ENCODE measurements around the gene ARHGAP29. TPM values are rescaled to one million over a fixed set of nuclear protein-coding genes. Genes with fewer than 3 reads are reported as not detected.
A peak's percentile ranks its signal among the peaks of the same experiment; 100 is the strongest.

The ARHGAP29 gene
- total and polyA plus RNA-seq, 2 of the 4 experiments (the other 2 are of a cell fraction), result 19.1 to 30.3 TPM

- no peak for TF ChIP-seq USF2 (IDR thresholded peaks at IDR 0.05; ENCODE audit: low read depth, low read length)
- no peak for TF ChIP-seq RAD21 (IDR thresholded peaks at IDR 0.05; ENCODE audit: low read length)
- TF ChIP-seq MAZ (IDR thresholded peaks at IDR 0.05; ENCODE audit: borderline replicate concordance, low read depth, low read length), result no peak
- TF ChIP-seq SMC3 (IDR thresholded peaks at IDR 0.05; ENCODE audit: low read depth, low read length), result no peak
- no peak for TF ChIP-seq RFX5 (IDR thresholded peaks at IDR 0.05; ENCODE audit: low read depth, low read length)
- TF ChIP-seq FOS (IDR thresholded peaks at IDR 0.05; ENCODE audit: low read depth, low read length), result no peak
- no peak for TF ChIP-seq NFE2L2 (IDR thresholded peaks at IDR 0.05; ENCODE audit: low read depth, low read length)
- TF ChIP-seq MXI1 (IDR thresholded peaks at IDR 0.05; ENCODE audit: borderline replicate concordance, low read depth, low read length), result no peak
- no peak for TF ChIP-seq RCOR1 (IDR thresholded peaks at IDR 0.05; ENCODE audit: insufficient replicate concordance, low read length)
- TF ChIP-seq CHD1 (IDR thresholded peaks at IDR 0.05; ENCODE audit: low read depth, low read length), result no peak
- no peak for TF ChIP-seq POLR2A (IDR thresholded peaks at IDR 0.05; ENCODE audit: low read depth, low read length)
- no peak for TF ChIP-seq CEBPB (IDR thresholded peaks at IDR 0.05; ENCODE audit: low read depth, low read length)
- TF ChIP-seq MAFK (IDR thresholded peaks at IDR 0.05; ENCODE audit: low read depth, low read length), result no peak
- no peak for TF ChIP-seq CTCF (conservative IDR thresholded peaks at IDR 0.05; ENCODE audit: low read depth, low read length)
- Histone ChIP-seq H3K9me1 (ENCODE audit: insufficient read depth, low read length) (no peaks in the 10 kb centered on the region), H3K9ac (ENCODE audit: low read depth, low read length) (no peak overlapping the region), H3K4me1 (ENCODE audit: control insufficient read depth, insufficient read depth, low read length) (peaks cover 4% of the 10 kb centered on the region; the same call in 1 of the 2 replicates), H3K4ac (ENCODE audit: low read depth, low read length) (no peak overlapping the region), H2BK5ac (ENCODE audit: low read depth, low read length, poor library complexity, severe bottlenecking) (no peak overlapping the region), H4K20me1 (ENCODE audit: insufficient read depth, low read length) (no peaks in the 10 kb centered on the region), H3K9me3 (ENCODE audit: control insufficient read depth, insufficient read depth, low read length) (no peaks in the 10 kb centered on the region), H3K27ac (ENCODE audit: insufficient read depth, low read length) (no peak overlapping the region), H3K23ac (ENCODE audit: low read depth, low read length) (no peak overlapping the region), H2AFZ (replicated peaks; ENCODE audit: low read length, poor library complexity) (no peak overlapping the region), H3K27me3 (ENCODE audit: control insufficient read depth, insufficient read depth, low read length) (no peaks in the 10 kb centered on the region; the same call in 1 of the 2 replicates), H2AK5ac (ENCODE audit: low read depth, low read length) (no peak overlapping the region), H4K91ac (ENCODE audit: insufficient read depth, low read depth, low read length) (no peak overlapping the region), H4K8ac (ENCODE audit: low read depth in 2 of 2, low read length in 2 of 2) (no peak overlapping the region), H3K18ac (ENCODE audit: low read depth, low read length) (no peak overlapping the region), H2BK20ac (ENCODE audit: low read depth, low read length) (no peak overlapping the region), H3K4me2 (ENCODE audit: low read depth, low read length) (no peak overlapping the region), H4K5ac (ENCODE audit: low read depth, low read length) (no peak overlapping the region), H3K36me3 (ENCODE audit: control insufficient read depth, insufficient read depth, low read length) (no peaks in the 10 kb centered on the region), H3K14ac (replicated peaks; ENCODE audit: low read depth, low read length) (no peak overlapping the region), H2BK15ac (ENCODE audit: low read depth, low read length) (no peak overlapping the region), H3K4me3 (ENCODE audit: insufficient read depth, low read depth, low read length) (no peak overlapping the region), H2BK120ac (ENCODE audit: low read depth, low read length) (no peak overlapping the region), H3K79me1 (ENCODE audit: low read depth in 1 of 2, low read length in 2 of 2) (no peaks in the 10 kb centered on the region), H3K56ac (ENCODE audit: extremely low read depth, insufficient read depth, low read length) (no peak overlapping the region), H2AK9ac (replicated peaks; ENCODE audit: low read depth, low read length, poor library complexity) (no peak overlapping the region)
- dilution Hi-C loops (cut with HindIII; ENCODE audit: low sequenced_read_pairs, unreplicated experiment), result no loop called here
- no CpG with 5 or more reads among the region's 1 CpG for WGBS, 2 experiments (ENCODE audit: extremely low coverage in 2 of 2, insufficient read length in 1 of 2)
- ChIA-PET POLR2A (ENCODE audit: unreplicated experiment) (no interaction called here), CTCF (no interaction called here)
- in situ Hi-C loops (cut with MboI; ENCODE audit: low sequenced_read_pairs), result no loop called here
- no peak; the same call in 1 of the 2 replicates for ATAC-seq (ENCODE audit: low read depth)
- no TSS peak for BruUV-seq (replicated peaks)
- peak; percentile 63 for DNase-seq
- intact Hi-C loops (cut with micrococcal nuclease), result loop anchor here (5.0 kb wide), 1 partner anchor 35 kb away; no protein-coding TSS in a partner anchor
Observed at GRCh38 chr1:94142022-94142421, 95.4 kb downstream of the ARHGAP29 start.

Data from IMR-90 (cell line).